ENCODE results near the gene GET4. TPM values are rescaled to one million over a fixed set of nuclear protein-coding genes. Genes with fewer than 3 reads are reported as not detected.

Gene GET4
- total RNA-seq, 4 donors from 2014 or later: 29.7 to 93.3 (median 56.8) TPM

DNA sequence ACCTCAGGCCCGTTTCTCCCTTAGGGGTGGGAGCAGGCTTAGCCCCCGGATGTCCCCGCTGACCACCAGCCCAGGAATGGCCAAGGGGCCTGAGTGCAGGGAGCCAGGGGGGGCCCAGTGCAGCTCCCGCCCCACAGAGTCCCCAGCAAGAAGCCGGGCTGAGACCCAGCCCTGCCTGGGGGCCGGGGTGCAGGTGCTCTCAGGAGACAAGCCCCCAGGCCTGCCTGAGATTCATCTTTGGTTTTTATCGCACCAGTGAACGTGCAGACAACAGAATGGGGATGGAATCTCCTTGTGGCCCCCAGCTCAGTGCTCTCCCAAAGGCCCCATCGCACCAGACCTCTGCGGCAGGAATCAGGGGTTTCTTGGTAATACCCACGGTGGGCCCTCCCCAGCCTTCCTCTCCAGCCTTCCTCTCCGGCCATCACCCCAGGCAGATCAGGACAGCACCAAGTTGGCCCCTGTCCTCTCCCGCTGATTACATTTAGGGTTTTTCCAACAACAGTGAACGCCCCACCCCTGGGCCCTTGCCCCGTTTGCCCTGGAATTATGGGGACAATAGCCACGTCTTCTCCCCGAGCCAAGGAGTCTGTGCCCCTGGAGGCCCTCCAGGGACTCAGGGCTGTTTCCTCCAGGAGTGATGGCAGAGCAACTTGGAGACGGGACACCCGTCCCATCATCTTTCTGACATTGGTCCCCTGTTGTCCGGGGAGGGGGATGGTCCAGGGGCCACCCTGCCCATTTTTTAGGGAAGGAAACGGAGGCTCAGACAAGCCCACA, 55.7 kb downstream of the GET4 start:
- peaks cover 0 to 5% (median 0%) of the 10 kb centered on the region in 3 donors for H3K36me3 ChIP-seq
- H3K27ac ChIP-seq: no peak overlapping the region
- no peaks in the 10 kb centered on the region for H3K9me3 ChIP-seq
- H3K4me1 ChIP-seq: peaks cover 0 to 15% (median 2%) of the 10 kb centered on the region in 4 donors
- no peak overlapping the region for H3K4me3 ChIP-seq
- peak in 2 of 3 donors; percentile 36 to 39 for DNase-seq
- H3K27me3 ChIP-seq: no peaks in the 10 kb centered on the region
- TF ChIP-seq POLR2A (IDR thresholded peaks at IDR 0.05) (no peak), CTCF (IDR thresholded peaks at IDR 0.05) (no peak)

DNA sequence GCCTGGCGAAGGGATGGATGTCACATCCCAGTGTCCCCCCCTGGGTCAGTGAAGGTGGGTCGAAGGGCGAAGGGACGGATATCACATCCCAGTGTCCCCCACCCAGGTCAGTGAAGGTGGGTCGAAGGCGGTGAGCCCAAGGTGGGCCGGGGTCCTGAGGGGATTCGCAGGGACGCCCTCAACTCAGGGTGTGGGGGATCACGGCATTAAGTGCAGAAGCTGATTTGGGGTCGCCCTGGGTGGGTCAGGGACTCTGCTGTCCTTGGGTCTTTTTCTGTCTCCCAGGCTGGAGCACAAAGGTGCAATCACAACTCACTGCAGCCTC, 56.3 kb downstream of the GET4 start:
- peaks cover 0 to 9% (median 0%) of the 10 kb centered on the region in 4 donors for H3K4me1 ChIP-seq
- H3K4me3 ChIP-seq: no peak overlapping the region
- peak in 2 of 3 donors; percentile 33 to 38 for DNase-seq
- H3K9me3 ChIP-seq: no peaks in the 10 kb centered on the region
- H3K36me3 ChIP-seq: peaks cover 0 to 5% (median 0%) of the 10 kb centered on the region in 3 donors
- H3K27me3 ChIP-seq: no peaks in the 10 kb centered on the region
- no peak overlapping the region for H3K27ac ChIP-seq
- TF ChIP-seq POLR2A (IDR thresholded peaks at IDR 0.05) (no peak), CTCF (IDR thresholded peaks at IDR 0.05) (no peak)

DNA sequence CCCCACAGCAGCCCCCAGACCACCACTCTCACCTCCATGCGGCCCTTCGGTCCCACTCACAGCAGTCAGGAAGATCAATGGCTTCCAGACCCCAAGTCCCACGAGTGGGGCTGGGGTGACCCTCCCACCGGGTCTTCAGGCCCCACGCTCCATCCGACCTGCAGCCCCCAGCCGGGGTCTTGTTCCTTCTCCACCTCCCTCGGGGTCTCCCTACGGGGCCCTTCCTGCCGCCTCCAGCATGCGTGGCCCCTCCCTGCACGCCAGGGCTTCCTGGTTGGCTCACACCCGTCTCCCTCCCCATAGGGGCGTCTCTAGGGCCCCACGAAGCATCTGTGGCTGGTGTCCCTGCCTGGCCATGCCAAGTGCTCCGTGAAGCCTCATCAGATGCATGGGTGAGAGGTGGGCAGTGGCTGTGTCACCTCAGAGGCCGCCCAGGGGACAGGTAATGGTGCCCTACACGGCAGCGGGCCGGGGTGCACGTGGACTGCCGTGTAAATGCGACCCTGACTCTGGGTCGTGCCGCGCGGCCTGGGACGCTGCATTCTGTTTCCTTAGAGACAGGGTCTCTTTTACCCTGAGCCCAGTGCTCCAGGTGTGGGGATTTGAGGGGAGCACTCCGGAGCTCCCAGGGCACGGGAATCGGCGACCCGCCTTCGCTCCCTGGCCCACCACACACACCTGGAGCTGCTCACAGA, 58.3 kb downstream of the GET4 start:
- Histone ChIP-seq H3K36me3 (peaks cover 0 to 13% (median 0%) of the 10 kb centered on the region in 3 donors), H3K27me3 (no peaks in the 10 kb centered on the region), H3K4me3 (no peak overlapping the region), H3K9me3 (no peaks in the 10 kb centered on the region), H3K27ac (no peak overlapping the region), H3K4me1 (peaks cover 0 to under 1% (median 0%) of the 10 kb centered on the region in 4 donors)
- DNase-seq: peak in 1 of 3 donors; percentile 38
- TF ChIP-seq CTCF (IDR thresholded peaks at IDR 0.05): no peak
- no peak for TF ChIP-seq POLR2A (IDR thresholded peaks at IDR 0.05)

DNA sequence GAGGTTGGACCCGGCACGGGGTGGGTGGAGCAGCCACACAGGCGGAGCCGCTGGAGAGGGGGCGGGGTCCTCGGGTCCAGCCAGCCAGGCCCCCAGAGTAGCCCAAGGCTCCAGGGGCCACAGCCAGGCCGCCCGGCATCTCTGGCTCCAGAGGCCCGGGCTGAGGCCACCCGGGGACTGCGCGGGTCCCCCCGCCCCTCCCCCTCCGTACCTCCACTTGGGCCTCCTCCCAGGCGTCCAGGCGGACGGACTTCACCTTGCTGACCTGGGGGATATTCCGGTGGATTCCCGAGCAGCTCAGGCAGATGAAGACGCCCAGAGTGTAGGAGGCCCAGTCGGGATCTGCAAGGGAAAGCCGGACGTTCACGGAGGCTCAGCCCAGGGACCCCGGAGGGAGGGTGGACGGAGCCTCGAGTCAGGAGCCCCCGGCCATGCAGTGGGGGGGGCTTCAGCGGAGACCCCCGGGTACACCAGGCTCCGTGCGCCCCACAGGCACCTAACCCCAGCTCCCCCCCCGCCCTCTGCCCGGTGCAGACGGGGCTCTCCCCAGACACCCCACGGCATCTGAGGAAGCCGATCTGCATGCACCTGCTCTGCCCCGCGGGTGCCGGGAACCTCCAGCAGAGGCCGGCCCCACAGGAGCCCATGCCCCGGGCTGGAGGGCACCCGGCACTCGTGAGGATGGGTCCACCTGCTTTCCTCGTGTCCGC, 59.0 kb downstream of the GET4 start:
- DNase-seq: peak in 1 of 3 donors; percentile 43
- Histone ChIP-seq H3K9me3 (no peaks in the 10 kb centered on the region), H3K36me3 (peaks cover 0 to 13% (median 0%) of the 10 kb centered on the region in 3 donors), H3K27ac (no peak overlapping the region), H3K4me3 (no peak overlapping the region), H3K27me3 (no peaks in the 10 kb centered on the region), H3K4me1 (no peaks in the 10 kb centered on the region)
- TF ChIP-seq CTCF (IDR thresholded peaks at IDR 0.05) (no peak), POLR2A (IDR thresholded peaks at IDR 0.05) (no peak)

GRCh38 chr7:935874-936385, 59.6 kb downstream of the GET4 start:
- no peak for TF ChIP-seq POLR2A (IDR thresholded peaks at IDR 0.05)
- no peak for TF ChIP-seq CTCF (IDR thresholded peaks at IDR 0.05)

More at GRCh38 chr7:935874-936385, 59.6 kb downstream of the GET4 start:
- Histone ChIP-seq H3K27ac (no peak overlapping the region), H3K9me3 (no peaks in the 10 kb centered on the region), H3K4me1 (no peaks in the 10 kb centered on the region), H3K4me3 (no peak overlapping the region), H3K36me3 (peaks cover 0 to 13% (median 0%) of the 10 kb centered on the region in 3 donors), H3K27me3 (no peaks in the 10 kb centered on the region)
- DNase-seq: no peak
